ENCODE measurements around the gene PDE8A. TPM values are rescaled to one million over a fixed set of nuclear protein-coding genes. Genes with fewer than 3 reads are reported as not detected.

The PDE8A gene
- total and polyA plus RNA-seq, 2 donors (not counting 3 experiments of a cell fraction or from before 2014, with no cell fraction given): 21.3 to 45.7 TPM

- intact Hi-C loops (cut with micrococcal nuclease): no loop called here
- Histone ChIP-seq H4K20me1 (replicated peaks; ENCODE audit: control insufficient read depth, extremely low read depth, insufficient read depth, low read length) (no peaks in the 10 kb centered on the region), H3K4me1 (ENCODE audit: control insufficient read depth, extremely low read depth, insufficient read depth, low read length) (no peaks in the 10 kb centered on the region), H3K79me2 (ENCODE audit: control insufficient read depth, insufficient read depth, low read length) (no peaks in the 10 kb centered on the region), H3K9me3 (replicated peaks; ENCODE audit: control insufficient read depth, insufficient read depth, low read length) (no peaks in the 10 kb centered on the region), H3K36me3 (ENCODE audit: control insufficient read depth in 2 of 2, extremely low read depth in 1 of 2, insufficient read depth in 2 of 2, low read length in 2 of 2) (peaks cover 0 to 2% of the 10 kb centered on the region in 2 experiments), H3K4me3 (replicated peaks in 1 of 3; ENCODE audit: insufficient read depth in 1 of 3, low read depth in 1 of 3, low read length in 3 of 3) (no peak overlapping the region), H3K9ac (replicated peaks; ENCODE audit: extremely low read depth, insufficient read depth, low read length) (no peak overlapping the region), H3K9me1 (replicated peaks; ENCODE audit: control insufficient read depth, extremely low read depth, insufficient read depth, low read length) (no peaks in the 10 kb centered on the region), H3K27ac (ENCODE audit: insufficient read depth, low read depth, low read length) (no peak overlapping the region), H3K4me2 (ENCODE audit: insufficient read depth, low read length) (no peak overlapping the region), H3K27me3 (ENCODE audit: control insufficient read depth in 2 of 2, insufficient read depth in 2 of 2, low read length in 2 of 2) (no peaks in the 10 kb centered on the region), H2AFZ (ENCODE audit: low read depth, low read length) (no peak overlapping the region)
- BruUV-seq (replicated peaks): no TSS peak
- dilution Hi-C loops (cut with MboI; ENCODE audit: extremely low pct_ligation_motif_present, low sequenced_read_pairs): no loop called here
- TF ChIP-seq FOS (IDR thresholded peaks at IDR 0.05; ENCODE audit: borderline replicate concordance, insufficient read depth, low read length) (no peak), JUN (IDR thresholded peaks at IDR 0.05; ENCODE audit: borderline replicate concordance, insufficient read depth, insufficient read length, low read depth) (no peak), POLR2AphosphoS5 (IDR thresholded peaks at IDR 0.05; ENCODE audit: insufficient read depth, low read depth, low read length) (no peak), CTCF (IDR thresholded peaks at IDR 0.05; ENCODE audit: extremely low read depth in 1 of 2, insufficient read depth in 1 of 2, low read depth in 1 of 2, low read length in 2 of 2) (no peak), MAX (IDR thresholded peaks at IDR 0.05; ENCODE audit: insufficient read depth, insufficient read length) (no peak)
- FAIRE-seq (no peak), DNase-seq (ENCODE audit: low read depth, low spot score) (no peak)
- POLR2A ChIA-PET: no interaction called here
- CTCF ChIA-PET: interaction anchor here (1.0 kb wide), 1 partner anchor 23 kb away, joined by 3 read pairs; no protein-coding TSS in a partner anchor
Measured at GRCh38 chr15:85073556-85074194, 92.0 kb downstream of the PDE8A start.
